Aorta (tissue), 5 donors: ENCODE data around the gene PTPRQ. TPM values are rescaled to one million over a fixed set of nuclear protein-coding genes. Genes with fewer than 3 reads are reported as not detected.
"Not testable (repeated sequence)": the region's sequence is repeated elsewhere in the genome, so short reads cannot be mapped to it uniquely, and the experiment has no call there.

Experiments
- ATAC-seq: fragments of 200-7000 bp; cut with Tn5 transposase; one replicate; pipeline ENCODE4 v1.9.1; 2022; ENCODE audit warnings: moderate library complexity; ENCODE audit not compliant: low FRiP score
- DNase-seq, 2 donors: peaks; one replicate each; pipeline ENCODE4 v3.0.0-alpha.2; 2020
- H3K27ac ChIP-seq, 2 donors: one replicate each; pipeline ENCODE4 v1.5.1; 2013; ENCODE audit warnings: low read length in 2 of 2, mild to moderate bottlenecking in 2 of 2, moderate library complexity in 2 of 2, control low read depth in 1 of 2, inconsistent platforms in 1 of 2, low read depth in 1 of 2
- H3K27me3 ChIP-seq, 2 donors: one replicate each; pipeline ENCODE4 v1.6.1; 2013; ENCODE audit warnings: control low read depth in 1 of 2, low read length in 1 of 2, mild to moderate bottlenecking in 1 of 2, moderate library complexity in 1 of 2; ENCODE audit not compliant: insufficient read depth in 2 of 2, control insufficient read depth in 1 of 2
- H3K36me3 ChIP-seq, 2 donors: one replicate each; pipeline ENCODE4 v1.6.1; 2013; ENCODE audit warnings: control low read depth in 1 of 2, low read length in 1 of 2, mild to moderate bottlenecking in 1 of 2; ENCODE audit not compliant: insufficient read depth in 2 of 2, control insufficient read depth in 1 of 2
- H3K4me1 ChIP-seq, 2 donors: one replicate each; pipeline ENCODE4 v1.6.1; 2013; ENCODE audit warnings: low read length in 2 of 2, control low read depth in 1 of 2, mild to moderate bottlenecking in 1 of 2, moderate library complexity in 1 of 2; ENCODE audit not compliant: insufficient read depth in 2 of 2, control insufficient read depth in 1 of 2
- H3K4me3 ChIP-seq, 2 donors: one replicate each; pipeline ENCODE4 v1.5.1; 2013; ENCODE audit warnings: low read length in 2 of 2, control low read depth in 1 of 2, mild to moderate bottlenecking in 1 of 2
- H3K9me3 ChIP-seq: one replicate; pipeline ENCODE4 v1.6.1; 2013; ENCODE audit warnings: mild to moderate bottlenecking, low read length; ENCODE audit not compliant: control insufficient read depth
- WGBS, 2 donors: extraction: QIAGEN DNeasy Blood & Tissue Kit; methylation state at CpG; one replicate each; pipeline ENCODE4 v1.1.7; 2013; 5-methylcytosine and 5-hydroxymethylcytosine counted together
- intact Hi-C, 2 donors: fragments of 100-400 bp; cut with DNase I; formaldehyde crosslinking; loops; one replicate each; pipeline versions ENCODE4 v1.14.2 to v1.15.0; 2022
- polyA plus RNA-seq, 2 donors: library from polyadenylated mRNA; stranded (reverse); fragments of 200-250 nt; gene quantifications; one replicate each; pipeline ENCODE4 v1.2.3, GENCODE V29; 2013
- total RNA-seq, 2 donors: library from RNA; stranded (reverse); fragmentation: NEBNext Ultra II Directional; extraction: Animal tissue kit (Norgen Biotek cat#: 25700); gene quantifications; one replicate each; pipeline ENCODE4 v1.2.1, GENCODE V29; 2021
- donor health status: healthy with polysubstance abuse.
- donor health status: Bipolar disorder and iron deficiency.
- donor health status: DM: no; HTN: no; CAD: no.
- donor health status: DM: no; HTN: no; CAD: no.
- donor health status: DM: yes; HTN: yes; CAD: no.

The PTPRQ gene
- total and polyA plus RNA-seq, 4 donors = 0.08 to 10.3 (median 2.2) TPM; not detected in 1

DNA sequence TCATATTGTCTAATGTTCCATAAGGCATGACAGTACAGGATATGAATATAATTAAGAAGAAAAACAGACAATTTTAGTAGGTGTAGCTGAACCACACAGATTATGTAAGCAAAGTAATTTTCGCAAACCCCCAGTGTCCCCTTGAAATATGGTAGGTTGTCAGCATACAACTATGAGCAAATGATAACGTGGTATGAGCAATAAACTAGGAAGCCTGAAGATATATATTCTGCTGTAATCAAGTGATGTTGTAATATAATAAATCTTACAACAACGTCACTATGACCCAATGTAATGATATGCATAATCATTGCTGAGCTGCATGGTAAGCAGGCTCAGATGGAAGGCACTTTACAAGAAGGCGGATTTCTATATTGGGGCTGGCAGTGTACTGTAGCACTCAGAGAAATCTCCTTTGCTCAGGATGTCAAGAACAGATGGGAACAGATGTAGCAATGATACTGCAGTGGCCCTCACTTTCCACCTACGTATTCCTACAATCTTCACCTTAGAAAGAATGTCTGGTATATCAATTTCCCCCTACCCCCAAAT lies 215.6 kb downstream of the PTPRQ start:
- Histone ChIP-seq H3K4me1 (no peaks in the 10 kb centered on the region), H3K9me3 (no peaks in the 10 kb centered on the region), H3K4me3 (no peak overlapping the region), H3K36me3 (no peaks in the 10 kb centered on the region), H3K27ac (no peak overlapping the region), H3K27me3 (no peaks in the 10 kb centered on the region)
- WGBS, 2 donors = 78 to 88% methylated on average over 5 of the region's 5 CpGs
- intact Hi-C loops = no loop called here
- no peak for DNase-seq
- ATAC-seq = no peak

DNA sequence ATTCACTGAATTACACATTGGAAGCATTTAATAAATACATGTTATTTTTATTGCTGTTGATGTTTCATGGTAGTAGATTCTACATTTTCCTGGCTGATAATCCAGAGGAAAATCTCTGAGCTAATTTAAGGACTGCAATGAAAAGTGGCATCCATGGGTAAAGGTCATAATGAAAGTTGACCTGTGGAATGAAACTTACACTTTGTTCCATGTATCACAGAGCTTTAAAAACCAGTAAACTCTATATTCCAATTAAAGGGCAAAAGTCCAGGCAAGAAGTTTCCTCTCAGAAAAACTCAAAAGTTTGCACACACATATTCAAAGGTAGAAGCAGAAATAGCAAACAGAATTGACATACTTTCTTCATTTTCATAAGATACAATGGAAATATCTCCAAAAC lies 218.6 kb downstream of the PTPRQ start:
- Histone ChIP-seq H3K4me1 (no peaks in the 10 kb centered on the region), H3K4me3 (no peak overlapping the region), H3K27ac (no peak overlapping the region), H3K27me3 (no peaks in the 10 kb centered on the region), H3K9me3 (no peaks in the 10 kb centered on the region), H3K36me3 (no peaks in the 10 kb centered on the region)
- intact Hi-C loops = no loop called here
- ATAC-seq (no peak), DNase-seq (no peak)

DNA sequence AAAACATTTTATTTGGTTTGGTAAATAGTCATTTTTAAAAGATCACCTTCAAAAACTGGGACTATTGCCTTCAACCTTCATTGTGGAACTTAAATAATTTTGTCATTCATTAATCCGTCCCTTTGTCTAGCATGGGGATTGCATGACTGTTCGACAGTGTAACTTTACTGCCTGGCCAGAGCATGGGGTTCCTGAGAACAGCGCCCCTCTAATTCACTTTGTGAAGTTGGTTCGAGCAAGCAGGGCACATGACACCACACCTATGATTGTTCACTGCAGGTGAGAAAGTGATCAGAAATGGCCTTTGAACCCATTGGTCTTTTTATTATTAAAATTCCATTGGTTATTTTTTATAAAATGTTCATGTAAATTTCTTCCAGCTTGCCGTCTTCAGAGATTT lies 226.2 kb downstream of the PTPRQ start:
- ATAC-seq = no peak
- intact Hi-C loops = no loop called here
- H3K4me3 ChIP-seq = no peak overlapping the region

GRCh38 chr12:80676042-80676636 lies 232.1 kb downstream of the PTPRQ start:
- H3K27me3 ChIP-seq, H3K36me3 ChIP-seq, H3K27ac ChIP-seq, ATAC-seq, H3K4me3 ChIP-seq, H3K9me3 ChIP-seq, intact Hi-C loops, H3K4me1 ChIP-seq: not testable (repeated sequence)
- DNase-seq = peak in 1 of 2 donors; percentile 36
- 90 to 92% methylated on average over 13 of the region's 13 CpGs for WGBS, 2 donors

More for the DNA sequence above, 226.2 kb downstream of the PTPRQ start:
- H3K9me3 ChIP-seq = no peaks in the 10 kb centered on the region
- no peaks in the 10 kb centered on the region for H3K27me3 ChIP-seq
- no peaks in the 10 kb centered on the region for H3K4me1 ChIP-seq
- 66% methylated on average over 5 of the region's 5 CpGs for WGBS, 2 donors
- H3K27ac ChIP-seq = no peak overlapping the region
- no peaks in the 10 kb centered on the region for H3K36me3 ChIP-seq
- no peak for DNase-seq

DNA sequence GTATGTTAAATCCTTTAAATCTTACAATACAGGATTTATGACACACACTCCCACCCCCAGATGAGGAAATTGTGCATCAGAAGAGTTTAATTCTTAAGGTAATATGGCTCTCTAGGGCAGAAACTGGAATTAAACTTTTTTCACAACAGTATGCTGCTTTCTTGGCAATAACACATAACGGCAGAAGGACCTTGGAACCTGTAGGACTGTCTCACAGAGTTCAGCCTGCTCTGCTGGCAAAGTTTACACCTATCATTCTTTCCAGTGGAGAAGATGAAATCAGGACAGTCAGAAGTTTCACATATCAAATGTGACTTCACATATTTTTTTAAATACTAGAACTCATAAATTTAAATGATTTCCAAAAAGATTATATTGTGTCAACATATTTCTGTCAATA lies 232.8 kb downstream of the PTPRQ start:
- no peak for DNase-seq

DNA sequence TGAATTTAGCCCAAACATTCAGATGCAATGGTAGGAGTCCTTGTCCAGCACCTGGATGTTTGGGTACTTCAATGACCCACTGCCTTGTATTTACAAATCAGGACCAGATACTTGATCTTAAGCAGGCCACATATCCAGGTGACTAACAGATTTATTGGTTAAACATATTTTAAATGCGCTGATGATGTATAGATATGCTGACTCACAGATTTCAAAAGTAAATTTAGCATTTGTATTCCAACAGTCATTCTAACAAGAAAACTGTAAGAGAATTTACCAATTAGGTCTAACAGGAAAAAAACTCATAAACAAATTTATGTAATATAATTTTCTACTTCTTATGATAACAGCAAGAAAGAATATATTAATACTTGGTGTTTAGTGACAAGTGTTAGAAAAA lies 234.0 kb downstream of the PTPRQ start:
- H3K27me3 ChIP-seq = no peaks in the 10 kb centered on the region
- H3K9me3 ChIP-seq = no peaks in the 10 kb centered on the region
- H3K27ac ChIP-seq = no peak overlapping the region
- 95% methylated on average over 1 of the region's 1 CpG for WGBS, 2 donors
- ATAC-seq = no peak
- H3K36me3 ChIP-seq = no peaks in the 10 kb centered on the region
- no peaks in the 10 kb centered on the region for H3K4me1 ChIP-seq
- intact Hi-C loops = no loop called here
- no peak for DNase-seq
- H3K4me3 ChIP-seq = no peak overlapping the region

More for the DNA sequence above, 232.8 kb downstream of the PTPRQ start:
- 63 to 66% methylated on average over 1 of the region's 1 CpG for WGBS, 2 donors
- no peak for ATAC-seq
- Histone ChIP-seq H3K27ac (no peak overlapping the region), H3K4me1 (no peaks in the 10 kb centered on the region), H3K9me3 (no peaks in the 10 kb centered on the region), H3K4me3 (no peak overlapping the region), H3K36me3 (no peaks in the 10 kb centered on the region), H3K27me3 (no peaks in the 10 kb centered on the region)
- intact Hi-C loops = no loop called here

DNA sequence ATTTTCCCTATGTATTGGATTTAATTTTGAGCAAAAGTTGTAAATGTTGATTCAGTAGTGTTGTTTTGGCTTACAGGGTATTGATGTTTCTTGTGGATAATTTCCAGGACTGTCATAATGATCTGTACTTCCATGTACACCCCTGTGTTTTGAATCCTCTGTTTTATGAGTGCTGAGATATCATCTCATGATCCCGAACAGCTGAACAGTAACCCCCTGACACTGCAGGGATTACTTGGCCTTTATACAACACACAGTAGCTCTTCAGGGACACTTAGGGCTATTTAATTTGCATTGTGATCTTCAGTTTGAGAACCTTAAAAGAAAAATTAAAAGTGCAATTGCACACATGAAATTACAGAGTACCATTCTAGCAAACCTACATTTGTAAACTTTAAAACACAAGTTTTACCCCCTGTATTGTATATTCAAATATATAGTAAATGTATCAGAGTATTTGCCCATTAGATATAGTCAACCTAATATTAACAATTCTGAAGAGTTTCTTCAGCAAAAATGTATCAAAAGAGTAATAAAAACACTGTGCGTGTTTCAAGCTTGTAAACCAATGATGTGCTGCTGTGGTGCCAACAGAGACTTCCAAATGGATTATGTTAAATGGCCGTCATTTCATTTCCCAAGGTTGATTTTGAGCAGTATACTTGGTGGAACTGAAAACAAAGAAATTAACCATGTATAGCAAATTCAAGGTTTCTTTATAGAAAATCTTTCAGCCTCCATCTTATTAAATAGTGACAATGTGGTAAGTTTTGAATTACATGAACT lies 235.5 kb downstream of the PTPRQ start:
- Histone ChIP-seq H3K4me1 (no peaks in the 10 kb centered on the region), H3K36me3 (no peaks in the 10 kb centered on the region), H3K27me3 (no peaks in the 10 kb centered on the region), H3K27ac (no peak overlapping the region), H3K9me3 (no peaks in the 10 kb centered on the region), H3K4me3 (no peak overlapping the region)
- WGBS, 2 donors = 78 to 83% methylated on average over 3 of the region's 3 CpGs
- DNase-seq = no peak
- intact Hi-C loops = no loop called here
- no peak for ATAC-seq

- Histone ChIP-seq H3K4me3 (no peak overlapping the region), H3K4me1 (no peaks in the 10 kb centered on the region), H3K36me3 (no peaks in the 10 kb centered on the region), H3K27me3 (no peaks in the 10 kb centered on the region), H3K9me3 (no peaks in the 10 kb centered on the region), H3K27ac (no peak overlapping the region)
- ATAC-seq (no peak), DNase-seq (no peak)
- WGBS, 2 donors = 70 to 74% methylated on average over 2 of the region's 2 CpGs
- intact Hi-C loops = no loop called here
Measured at GRCh38 chr12:80681287-80681686, 237.3 kb downstream of the PTPRQ start.

- no peak for DNase-seq
- Histone ChIP-seq H3K9me3 (no peaks in the 10 kb centered on the region), H3K4me1 (no peaks in the 10 kb centered on the region), H3K27ac (no peak overlapping the region), H3K4me3 (no peak overlapping the region), H3K27me3 (no peaks in the 10 kb centered on the region), H3K36me3 (no peaks in the 10 kb centered on the region)
- no peak for ATAC-seq
- 78 to 81% methylated on average over 3 of the region's 3 CpGs for WGBS, 2 donors
- intact Hi-C loops = no loop called here
Measured at GRCh38 chr12:80681786-80682185, 237.8 kb downstream of the PTPRQ start.
